GM12801 (cell line): ENCODE results near the gene SCARB1.
A peak's percentile ranks its signal among the peaks of the same experiment; 100 is the strongest.

Experiments used
- TF ChIP-seq, protein P1 (sequence below): IDR thresholded peaks from one replicate; pipeline ENCODE4 v1.5.1; 2011; ENCODE audit warnings: control low read depth; ENCODE audit not compliant: insufficient read length; ENCODE audit errors: extremely low read depth

SCARB1 gene

DNA sequence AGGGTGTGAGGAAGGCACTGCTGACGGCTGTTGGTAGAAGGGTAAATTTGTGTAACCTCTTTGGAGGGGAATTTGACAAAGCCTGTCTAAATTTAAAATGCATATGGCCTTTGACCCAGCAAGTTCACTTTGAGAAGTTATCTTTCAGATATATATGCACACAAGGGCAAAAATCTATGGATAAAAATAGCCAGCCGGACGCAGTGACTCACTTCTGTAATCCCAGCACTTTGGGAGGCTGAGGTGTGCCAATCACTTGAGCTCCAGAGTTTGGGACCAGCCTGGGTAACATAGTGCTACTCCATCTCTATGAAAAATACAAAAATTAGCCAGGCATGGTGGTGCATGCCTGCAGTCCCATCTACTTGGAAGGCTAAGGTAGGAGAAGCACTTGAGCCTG is 37.3 kb upstream of the SCARB1 start:
- TF ChIP-seq, protein P1, sequence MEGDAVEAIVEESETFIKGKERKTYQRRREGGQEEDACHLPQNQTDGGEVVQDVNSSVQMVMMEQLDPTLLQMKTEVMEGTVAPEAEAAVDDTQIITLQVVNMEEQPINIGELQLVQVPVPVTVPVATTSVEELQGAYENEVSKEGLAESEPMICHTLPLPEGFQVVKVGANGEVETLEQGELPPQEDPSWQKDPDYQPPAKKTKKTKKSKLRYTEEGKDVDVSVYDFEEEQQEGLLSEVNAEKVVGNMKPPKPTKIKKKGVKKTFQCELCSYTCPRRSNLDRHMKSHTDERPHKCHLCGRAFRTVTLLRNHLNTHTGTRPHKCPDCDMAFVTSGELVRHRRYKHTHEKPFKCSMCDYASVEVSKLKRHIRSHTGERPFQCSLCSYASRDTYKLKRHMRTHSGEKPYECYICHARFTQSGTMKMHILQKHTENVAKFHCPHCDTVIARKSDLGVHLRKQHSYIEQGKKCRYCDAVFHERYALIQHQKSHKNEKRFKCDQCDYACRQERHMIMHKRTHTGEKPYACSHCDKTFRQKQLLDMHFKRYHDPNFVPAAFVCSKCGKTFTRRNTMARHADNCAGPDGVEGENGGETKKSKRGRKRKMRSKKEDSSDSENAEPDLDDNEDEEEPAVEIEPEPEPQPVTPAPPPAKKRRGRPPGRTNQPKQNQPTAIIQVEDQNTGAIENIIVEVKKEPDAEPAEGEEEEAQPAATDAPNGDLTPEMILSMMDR: no peak

- TF ChIP-seq, protein P1: no peak
Observed at GRCh38 chr12:124898923-124899294, 35.2 kb upstream of the SCARB1 start.

DNA sequence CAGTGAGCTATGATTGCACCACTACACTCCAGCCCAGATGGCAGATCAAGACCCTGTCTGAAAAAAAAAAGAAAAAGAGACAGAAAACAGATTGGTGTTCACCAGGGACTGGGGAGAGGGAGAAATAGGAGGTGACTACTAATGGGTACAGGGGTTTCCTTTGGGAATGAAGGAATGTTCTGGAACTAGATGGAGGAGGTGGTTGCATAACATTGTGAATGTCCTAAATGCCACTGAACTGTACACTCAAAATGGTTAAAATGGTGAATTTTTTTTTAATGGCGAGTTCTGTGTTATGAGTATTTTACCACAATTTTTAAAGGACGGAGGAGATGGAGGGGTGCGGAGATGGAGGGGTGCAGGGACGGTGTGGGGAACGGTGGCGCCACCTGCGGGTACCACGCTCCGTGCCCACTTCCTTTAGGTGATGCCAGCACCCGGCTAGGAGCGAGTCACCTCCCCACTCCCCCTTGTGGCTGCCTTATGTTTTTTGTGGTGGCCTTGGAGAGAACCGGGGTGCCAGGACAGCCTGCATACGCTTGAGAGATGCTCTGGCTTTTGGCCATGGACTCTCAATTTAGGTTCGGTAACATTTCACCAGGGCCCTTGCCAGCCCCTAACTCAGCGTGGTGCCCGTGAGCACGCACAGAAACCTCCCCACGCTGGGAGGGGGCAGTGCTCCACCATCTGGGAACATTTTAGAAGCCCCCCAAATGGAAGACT is 34.7 kb upstream of the SCARB1 start:
- TF ChIP-seq, protein P1: peak; percentile 9

DNA sequence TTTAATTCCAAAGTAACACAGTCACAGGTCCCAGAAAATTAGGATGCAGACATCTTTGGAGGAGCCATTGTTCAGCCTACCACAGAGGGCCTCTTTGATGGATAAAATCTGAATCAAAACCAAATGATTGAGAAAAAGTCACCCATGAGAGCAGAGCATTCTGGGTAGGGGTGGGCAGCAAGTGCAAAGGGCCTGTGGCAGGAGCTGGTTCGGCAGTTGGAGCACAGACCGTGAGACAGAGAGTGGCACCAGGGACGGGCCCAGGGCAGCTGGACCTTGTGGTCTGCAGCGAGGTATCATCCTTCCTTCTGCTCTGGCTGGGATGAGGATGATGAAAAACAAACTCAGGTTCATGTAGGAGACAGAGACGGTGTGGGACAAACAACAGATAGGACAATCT is 32.8 kb upstream of the SCARB1 start:
- TF ChIP-seq, protein P1: no peak

DNA sequence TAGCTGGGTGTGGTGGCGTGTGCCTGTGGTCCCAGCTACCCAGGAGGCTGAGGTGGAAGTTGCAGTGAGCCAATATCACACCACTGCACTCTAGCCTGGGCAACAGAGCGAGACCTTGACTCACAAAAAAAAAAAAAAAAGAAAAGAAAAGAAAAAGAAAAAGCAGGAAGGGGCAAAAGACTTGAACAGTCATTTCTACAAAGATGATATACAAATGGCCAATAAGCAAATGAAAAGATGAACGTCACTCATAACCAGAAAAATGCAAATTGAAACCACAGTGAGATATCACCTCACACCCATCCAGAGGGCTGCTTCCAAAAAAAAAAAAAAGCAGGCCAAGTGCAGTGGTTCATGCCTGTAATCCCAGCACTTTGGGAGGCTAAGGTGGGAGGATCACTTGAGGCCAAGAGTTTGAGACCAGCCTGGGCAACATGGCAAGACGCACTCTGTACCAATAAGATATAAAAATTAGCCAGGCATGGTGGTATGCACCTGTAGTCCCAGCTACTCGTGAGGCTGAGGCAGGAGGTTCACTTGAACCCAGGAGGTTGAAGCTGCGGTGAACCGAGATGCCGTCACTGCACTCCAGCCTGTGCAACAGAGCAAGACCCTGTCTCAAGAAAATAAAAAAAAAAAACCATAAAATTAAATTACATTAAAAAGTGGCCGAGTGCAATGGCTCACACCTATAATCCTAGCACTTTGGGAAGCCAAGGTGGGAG is 30.3 kb upstream of the SCARB1 start:
- TF ChIP-seq, protein P1: no peak

DNA sequence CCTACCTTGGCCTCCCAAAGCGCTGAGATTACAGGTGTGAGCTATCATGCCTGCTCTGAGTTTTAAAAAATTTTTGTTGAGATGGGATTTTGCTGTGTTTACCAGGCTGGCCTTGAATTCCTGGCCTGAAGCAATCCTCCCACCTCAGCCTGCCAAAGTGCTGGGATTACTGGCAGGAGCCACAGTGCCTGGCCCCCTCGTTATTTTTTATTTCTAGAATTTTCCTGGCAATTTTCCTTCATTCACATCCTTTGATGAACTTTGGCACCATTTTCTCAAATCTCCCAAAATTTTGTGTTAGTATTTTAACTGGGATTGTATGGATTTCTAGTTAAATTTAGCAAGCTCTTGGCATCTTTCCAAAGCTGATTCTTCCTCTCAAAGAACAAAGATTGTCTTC is 24.6 kb upstream of the SCARB1 start:
- TF ChIP-seq, protein P1: no peak

GRCh38 chr12:124884587-124885438 is 21.1 kb upstream of the SCARB1 start:
- TF ChIP-seq, protein P1: no peak
